COLO668 (cell line): ENCODE data around the gene KCNIP3.
"Not testable (repeated sequence)": the region's sequence is repeated elsewhere in the genome, so short reads cannot be mapped to it uniquely, and the experiment has no call there.

Experiments
- DNase-seq: peaks from one replicate; lab custom pipeline; 2025; ENCODE audit not compliant: unreplicated experiment; lab: John Stamatoyannopoulos, UW

KCNIP3 gene

GRCh38 chr2:95359501-95359930 is 62.4 kb downstream of the KCNIP3 start:
- DNase-seq, result no peak

- DNase-seq, result no peak
Observed at GRCh38 chr2:95361216-95361980, 64.3 kb downstream of the KCNIP3 start.

- DNase-seq, result no peak
Observed at GRCh38 chr2:95362486-95362885, 65.3 kb downstream of the KCNIP3 start.

- DNase-seq, result no peak
Observed at GRCh38 chr2:95366514-95366913, 69.4 kb downstream of the KCNIP3 start.

GRCh38 chr2:95372216-95372829 is 75.2 kb downstream of the KCNIP3 start:
- no peak for DNase-seq

GRCh38 chr2:95372845-95373244 is 75.7 kb downstream of the KCNIP3 start:
- DNase-seq, result no peak

- no peak for DNase-seq
Observed at GRCh38 chr2:95374029-95374428, 76.9 kb downstream of the KCNIP3 start.

GRCh38 chr2:95374451-95374920 is 77.3 kb downstream of the KCNIP3 start:
- DNase-seq, result no peak

- DNase-seq, result no peak
Observed at GRCh38 chr2:95374921-95375471, 77.8 kb downstream of the KCNIP3 start.

- no peak for DNase-seq
Observed at GRCh38 chr2:95375532-95376150, 78.5 kb downstream of the KCNIP3 start.

GRCh38 chr2:95376311-95377215 is 79.4 kb downstream of the KCNIP3 start:
- no peak for DNase-seq

- DNase-seq, result no peak
Observed at GRCh38 chr2:95377216-95378123, 80.3 kb downstream of the KCNIP3 start.

- DNase-seq, result not testable (repeated sequence)
Observed at GRCh38 chr2:95378281-95378680, 81.1 kb downstream of the KCNIP3 start.

GRCh38 chr2:95379371-95379831 is 82.3 kb downstream of the KCNIP3 start:
- no peak for DNase-seq

GRCh38 chr2:95380280-95380679 is 83.1 kb downstream of the KCNIP3 start:
- no peak for DNase-seq

- DNase-seq, result no peak
Observed at GRCh38 chr2:95380731-95381130, 83.6 kb downstream of the KCNIP3 start.

GRCh38 chr2:95381212-95382191 is 84.4 kb downstream of the KCNIP3 start:
- DNase-seq, result no peak

- no peak for DNase-seq
Observed at GRCh38 chr2:95382192-95382591, 85.0 kb downstream of the KCNIP3 start.
